K562 (cell line): ENCODE data around the gene PTGES3. TPM values are rescaled to one million over a fixed set of nuclear protein-coding genes. Genes with fewer than 3 reads are reported as not detected.

Experiments
- CCNT2 ChIP-seq: IDR thresholded peaks from 2 replicates; pipeline ENCODE4 v1.6.1; 2011; ENCODE audit warnings: borderline replicate concordance, low read depth, mild to moderate bottlenecking, moderate library complexity, mixed read lengths, low read length; ENCODE audit not compliant: insufficient read length; ENCODE audit errors: extremely low read depth
- CHCHD3 ChIP-seq: fragments of 250-450 bp; sonication (Bioruptor Pico); IDR thresholded peaks from 2 replicates; pipeline ENCODE4 v2.1.2; 2022; ENCODE audit warnings: mild to moderate bottlenecking
- ESRRA ChIP-seq: fragments of 450-650 bp; IDR thresholded peaks from 2 replicates; pipeline ENCODE4 v1.6.1; 2014; ENCODE audit warnings: low read depth, mild to moderate bottlenecking, moderate library complexity, borderline replicate concordance
- GTF2F1 ChIP-seq: IDR thresholded peaks from 2 replicates; pipeline ENCODE4 v1.6.1; 2011; ENCODE audit warnings: low read depth, low read length, improper control_type of control experiment
- HDAC2 ChIP-seq: fragments of 450-650 bp; IDR thresholded peaks from 2 replicates; pipeline ENCODE4 v1.6.1; 2016; ENCODE audit warnings: mild to moderate bottlenecking
- JUN ChIP-seq, 2 experiments: sonication (generic) in 1 of 2; formaldehyde crosslinking in 1 of 2; IDR thresholded peaks; 2 replicates each; pipeline versions ENCODE4 v1.6.1 to v1.8.0; 2012 to 2022; ENCODE audit warnings: borderline replicate concordance in 2 of 2, mild to moderate bottlenecking in 2 of 2, improper control_type of control experiment in 1 of 2, low read depth in 1 of 2, low read length in 1 of 2, missing genetic modification reagents in 1 of 2
- KAT7 ChIP-seq: sonication (generic); formaldehyde crosslinking; IDR thresholded peaks from 2 replicates; pipeline ENCODE4 v1.8.0; 2022; ENCODE audit warnings: missing genetic modification reagents, mild to moderate bottlenecking, borderline replicate concordance
- KLF13 ChIP-seq: fragments of 450-650 bp; IDR thresholded peaks from 2 replicates; pipeline ENCODE4 v1.6.1; 2016; ENCODE audit warnings: missing genetic modification characterization, low read depth, mild to moderate bottlenecking, missing compliant biosample characterization, moderate library complexity, borderline replicate concordance
- MTA1 ChIP-seq: fragments of 450-650 bp; IDR thresholded peaks from 2 replicates; pipeline ENCODE4 v1.6.1; 2017; ENCODE audit warnings: borderline replicate concordance
- RBM17 ChIP-seq: fragments of 200-400 bp; formaldehyde crosslinking; IDR thresholded peaks from 2 replicates; pipeline ENCODE4 v1.6.1; 2017; ENCODE audit warnings: low read depth, mild to moderate bottlenecking, low read length, borderline replicate concordance
- SMAD4 ChIP-seq: fragments of 250-450 bp; sonication (Bioruptor Pico); conservative IDR thresholded peaks from 2 replicates; pipeline ENCODE4 v1.8.0; 2021; ENCODE audit warnings: inconsistent platforms, mild to moderate bottlenecking, moderate library complexity
- SOX6 ChIP-seq: fragments of 450-650 bp; IDR thresholded peaks from 2 replicates; pipeline ENCODE4 v1.6.1; 2014; ENCODE audit warnings: mild to moderate bottlenecking
- SRSF7 ChIP-seq: fragments of 200-400 bp; formaldehyde crosslinking; optimal IDR thresholded peaks from 2 replicates; pipeline ENCODE3; 2017; ENCODE audit warnings: mild to moderate bottlenecking, low read depth, low read length
- STAG1 ChIP-seq: sonication (generic); formaldehyde crosslinking; IDR thresholded peaks from 2 replicates; pipeline ENCODE4 v1.5.0; 2020; ENCODE audit warnings: missing genetic modification reagents, borderline replicate concordance
- TGIF2 ChIP-seq: sonication (generic); formaldehyde crosslinking; IDR thresholded peaks from 2 replicates; pipeline ENCODE4 v1.8.1; 2022; ENCODE audit warnings: mild to moderate bottlenecking, missing genetic modification reagents, moderate library complexity
- TOE1 ChIP-seq, 2 experiments: fragments of 450-650 bp in 1 of 2; sonication (generic) in 1 of 2; formaldehyde crosslinking in 1 of 2; IDR thresholded peaks; 2 replicates each; pipeline versions ENCODE4 v1.7.1 to v1.8.0; 2016 to 2022; ENCODE audit warnings: borderline replicate concordance in 2 of 2, mild to moderate bottlenecking in 2 of 2, antibody characterized with exemption in 1 of 2, inconsistent platforms in 1 of 2, low read depth in 1 of 2, missing genetic modification reagents in 1 of 2, moderate library complexity in 1 of 2
- WHSC1 ChIP-seq: IDR thresholded peaks from one replicate; pipeline ENCODE4 v1.6.1; 2012; ENCODE audit warnings: low read length, control low read depth, inconsistent platforms
- ZNF12 ChIP-seq: sonication (generic); formaldehyde crosslinking; IDR thresholded peaks from 2 replicates; pipeline ENCODE4 v1.4.0; 2020; ENCODE audit warnings: mild to moderate bottlenecking, missing genetic modification reagents
- ZNF165 ChIP-seq: fragments of 250-450 bp; sonication (Bioruptor Pico); IDR thresholded peaks from 2 replicates; pipeline ENCODE4 v1.4.0; 2020; ENCODE audit warnings: borderline replicate concordance
- ZNF324 ChIP-seq: fragments of 250-450 bp; sonication (Bioruptor Pico); IDR thresholded peaks from 2 replicates; pipeline ENCODE4 v1.4.0; 2020; ENCODE audit warnings: mild to moderate bottlenecking
- ZSCAN29 ChIP-seq: fragments of 450-650 bp; IDR thresholded peaks from 2 replicates; pipeline ENCODE4 v1.6.1; 2017
- polyA plus RNA-seq, 8 experiments: library from polyadenylated mRNA; depleted of rRNA in 4 of 8; stranded (reverse) in 5 of 8; unstranded in 3 of 8; fragments of >200 nt; fragmentation: Nextera tagmentation in 2 of 8; fragmentation: Illumina TruSeq in 1 of 8; extraction: Ambion mirVana in 2 of 8; extraction: Trizol in 1 of 8; gene quantifications; 2 replicates each; pipeline versions ENCODE4 v1.2.1 to v1.2.3, GENCODE V29; 2011 to 2014; ENCODE audit warnings: inconsistent platforms in 1 of 8, missing spikeins in 1 of 8
- total RNA-seq, 7 experiments: library from RNA; depleted of rRNA in 6 of 7; stranded (reverse); fragments of >200 nt in 6 of 7; fragmentation: Illumina TruSeq in 2 of 7; extraction: Trizol in 2 of 7; gene quantifications; 2 replicates each; pipeline versions ENCODE4 v1.2.1 to v1.2.3, GENCODE V29; 2011 to 2021; ENCODE audit warnings: low replicate concordance in 1 of 7
- TF ChIP-seq, protein P1 (sequence below), 2 experiments: IDR thresholded peaks; 2 replicates each; pipeline ENCODE4 v1.6.1; 2012; ENCODE audit warnings: improper control_type of control experiment in 2 of 2, low read depth in 2 of 2, low read length in 2 of 2, borderline replicate concordance in 1 of 2
- TF ChIP-seq, protein P2 (sequence below), 2 experiments: fragments of 450-650 bp; conservative IDR thresholded peaks; 2 replicates each; pipeline ENCODE4 v1.6.1; 2017; ENCODE audit warnings: mild to moderate bottlenecking in 2 of 2, moderate library complexity in 2 of 2

PTGES3 gene
- total and polyA plus RNA-seq, 9 of the 15 experiments (the other 6 are each of a cell fraction or from before 2014, with no cell fraction given), result 163 to 501 (median 213) TPM

DNA sequence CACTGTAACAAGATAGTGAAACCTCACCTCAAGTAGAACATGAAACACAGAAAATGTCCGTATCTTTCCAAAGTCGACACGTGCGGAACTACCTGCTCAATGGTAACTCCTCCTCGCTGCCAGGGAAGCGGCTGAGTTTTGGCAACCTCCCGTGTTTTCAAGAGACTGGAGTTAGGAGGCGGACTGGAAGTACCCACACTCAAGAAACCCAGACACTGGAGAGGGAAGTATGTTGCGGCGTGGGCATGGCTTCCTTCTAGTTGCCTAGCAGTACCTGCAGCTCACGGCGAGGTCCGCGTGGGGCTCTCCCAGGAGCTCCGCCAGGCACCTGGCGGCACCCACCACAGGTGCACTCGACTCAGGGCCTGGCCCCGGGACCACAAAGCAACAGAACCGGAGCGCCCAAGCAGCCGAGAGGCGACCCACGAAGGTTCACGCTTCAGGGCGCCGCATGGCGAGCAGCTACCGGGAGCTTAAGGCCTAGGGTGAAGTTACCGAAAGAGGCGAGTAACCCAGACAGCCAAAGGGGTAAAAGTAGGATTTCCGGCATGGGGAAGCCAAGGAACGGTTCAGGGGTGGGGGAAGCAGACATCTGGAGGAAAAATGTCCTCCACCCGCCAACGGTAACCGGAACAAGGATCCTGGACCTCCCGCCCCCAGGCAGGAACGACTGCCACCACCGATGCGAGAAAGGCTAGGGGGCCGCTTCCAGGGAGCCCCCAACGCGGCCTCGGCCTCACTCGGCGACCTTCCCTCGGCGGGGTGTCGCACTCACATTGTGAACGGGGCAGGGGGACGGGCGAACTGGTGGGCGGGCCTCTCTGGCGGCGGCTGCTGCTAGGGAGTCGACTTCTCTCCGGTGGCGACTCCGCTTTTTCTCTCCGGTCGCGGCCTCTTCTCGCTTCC is 608 bp downstream of the PTGES3 start (continued):
- no peak; the same call in 1 of the 2 replicates for TF ChIP-seq TOE1 (IDR thresholded peaks at IDR 0.05; ENCODE audit: borderline replicate concordance)
- TF ChIP-seq TOE1 (CRISPR knock-in tag; IDR thresholded peaks at IDR 0.05; ENCODE audit: borderline replicate concordance, low read depth), result no peak
- peak; percentile 50 for TF ChIP-seq CCNT2
- 0 out of 2 replicates have a peak, but pooled peaks have one; percentile 59 for TF ChIP-seq GTF2F1
- TF ChIP-seq ZSCAN29, result peak; percentile 67
- TF ChIP-seq CHCHD3 (CRISPR knock-in tag), result no peak
- no peak for TF ChIP-seq JUN (IDR thresholded peaks at IDR 0.05; ENCODE audit: borderline replicate concordance, low read depth, low read length)
- peak; percentile 56 for TF ChIP-seq JUN (CRISPR knock-in tag; IDR thresholded peaks at IDR 0.05; ENCODE audit: borderline replicate concordance)
- TF ChIP-seq, protein P1, sequence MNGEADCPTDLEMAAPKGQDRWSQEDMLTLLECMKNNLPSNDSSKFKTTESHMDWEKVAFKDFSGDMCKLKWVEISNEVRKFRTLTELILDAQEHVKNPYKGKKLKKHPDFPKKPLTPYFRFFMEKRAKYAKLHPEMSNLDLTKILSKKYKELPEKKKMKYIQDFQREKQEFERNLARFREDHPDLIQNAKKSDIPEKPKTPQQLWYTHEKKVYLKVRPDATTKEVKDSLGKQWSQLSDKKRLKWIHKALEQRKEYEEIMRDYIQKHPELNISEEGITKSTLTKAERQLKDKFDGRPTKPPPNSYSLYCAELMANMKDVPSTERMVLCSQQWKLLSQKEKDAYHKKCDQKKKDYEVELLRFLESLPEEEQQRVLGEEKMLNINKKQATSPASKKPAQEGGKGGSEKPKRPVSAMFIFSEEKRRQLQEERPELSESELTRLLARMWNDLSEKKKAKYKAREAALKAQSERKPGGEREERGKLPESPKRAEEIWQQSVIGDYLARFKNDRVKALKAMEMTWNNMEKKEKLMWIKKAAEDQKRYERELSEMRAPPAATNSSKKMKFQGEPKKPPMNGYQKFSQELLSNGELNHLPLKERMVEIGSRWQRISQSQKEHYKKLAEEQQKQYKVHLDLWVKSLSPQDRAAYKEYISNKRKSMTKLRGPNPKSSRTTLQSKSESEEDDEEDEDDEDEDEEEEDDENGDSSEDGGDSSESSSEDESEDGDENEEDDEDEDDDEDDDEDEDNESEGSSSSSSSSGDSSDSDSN (IDR thresholded peaks at IDR 0.05; ENCODE audit: borderline replicate concordance in 1 of 2, low read depth in 2 of 2, low read length in 2 of 2), result peak; percentile 50 to 74; a peak in 1 of 4 replicates
- TF ChIP-seq SMAD4 (CRISPR knock-in tag), result peak; percentile 24
- no peak for TF ChIP-seq ZNF324 (CRISPR knock-in tag)
- 0 out of 2 replicates have a peak, but pooled peaks have one; percentile 16 for TF ChIP-seq HDAC2
- TF ChIP-seq KAT7 (CRISPR knock-in tag), result peak; percentile 77
- 0 out of 2 replicates have a peak, but pooled peaks have one; percentile 43 for TF ChIP-seq STAG1 (CRISPR knock-in tag)
- no peak for TF ChIP-seq RBM17
- TF ChIP-seq ESRRA, result 0 out of 2 replicates have a peak, but pooled peaks have one; percentile 10
- TF ChIP-seq SOX6, result 0 out of 2 replicates have a peak, but pooled peaks have one; percentile 25
- TF ChIP-seq, protein P2, sequence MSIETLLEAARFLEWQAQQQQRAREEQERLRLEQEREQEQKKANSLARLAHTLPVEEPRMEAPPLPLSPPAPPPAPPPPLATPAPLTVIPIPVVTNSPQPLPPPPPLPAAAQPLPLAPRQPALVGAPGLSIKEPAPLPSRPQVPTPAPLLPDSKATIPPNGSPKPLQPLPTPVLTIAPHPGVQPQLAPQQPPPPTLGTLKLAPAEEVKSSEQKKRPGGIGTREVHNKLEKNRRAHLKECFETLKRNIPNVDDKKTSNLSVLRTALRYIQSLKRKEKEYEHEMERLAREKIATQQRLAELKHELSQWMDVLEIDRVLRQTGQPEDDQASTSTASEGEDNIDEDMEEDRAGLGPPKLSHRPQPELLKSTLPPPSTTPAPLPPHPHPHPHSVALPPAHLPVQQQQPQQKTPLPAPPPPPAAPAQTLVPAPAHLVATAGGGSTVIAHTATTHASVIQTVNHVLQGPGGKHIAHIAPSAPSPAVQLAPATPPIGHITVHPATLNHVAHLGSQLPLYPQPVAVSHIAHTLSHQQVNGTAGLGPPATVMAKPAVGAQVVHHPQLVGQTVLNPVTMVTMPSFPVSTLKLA (conservative IDR thresholded peaks at IDR 0.05), result peak; percentile 32 to 50; a peak in 2 of 4 replicates
- TF ChIP-seq SRSF7, result no peak
- TF ChIP-seq KLF13, result no peak
- TF ChIP-seq TGIF2 (CRISPR knock-in tag), result peak; percentile 67; the same call in 1 of the 2 replicates
- TF ChIP-seq ZNF165 (CRISPR knock-in tag), result no peak
- TF ChIP-seq ZNF12 (CRISPR knock-in tag), result peak; percentile 46; the same call in 1 of the 2 replicates
- TF ChIP-seq WHSC1, result no peak
- TF ChIP-seq MTA1, result no peak
